IMR-90 (cell line): ENCODE results near the gene PIEZO1. TPM values are rescaled to one million over a fixed set of nuclear protein-coding genes. Genes with fewer than 3 reads are reported as not detected.

Source experiments
- ATAC-seq: fragments of 200-7000 bp; cut with Tn5 transposase; 2 replicates; pipeline ENCODE4 v1.9.1; 2020; ENCODE audit warnings: low read depth, mild to moderate bottlenecking, moderate library complexity
- BruUV-seq: library from RNA; stranded (reverse); fragments of 400-500 nt; replicated peaks from 2 replicates; lab custom pipeline; 2021; lab: Mats Ljungman, UMichigan
- CTCF ChIA-PET: fragments of 300-600 bp; formaldehyde crosslinking; extraction: SDS; loops from one replicate; lab custom pipeline; 2021; ENCODE audit warnings: antibody characterized with exemption; lab: Yijun Ruan, JAX
- POLR2A ChIA-PET: fragments of 300-600 bp; sonication (Branson Sonifier 250); formaldehyde crosslinking; loops from one replicate; lab custom pipeline; 2022; ENCODE audit warnings: antibody characterized with exemption; ENCODE audit not compliant: unreplicated experiment; lab: Charles Lee
- DNase-seq: peaks from one replicate; pipeline ENCODE4 v3.0.0; 2013
- H2AFZ ChIP-seq: replicated peaks from 2 replicates; pipeline ENCODE3; 2013; ENCODE audit warnings: low read length, mild to moderate bottlenecking; ENCODE audit not compliant: poor library complexity
- H2AK5ac ChIP-seq: 2 replicates; pipeline ENCODE4 v1.6.1; 2013; ENCODE audit warnings: low read depth, low read length, inconsistent platforms
- H2AK9ac ChIP-seq: replicated peaks from 2 replicates; pipeline ENCODE3; 2013; ENCODE audit warnings: mild to moderate bottlenecking, low read depth, low read length, moderate library complexity; ENCODE audit not compliant: poor library complexity
- H2BK120ac ChIP-seq: 2 replicates; pipeline ENCODE4 v1.6.1; 2013; ENCODE audit warnings: low read depth, low read length, inconsistent platforms
- H2BK15ac ChIP-seq: 3 replicates; pipeline ENCODE4 v1.6.1; 2013; ENCODE audit warnings: low read depth, low read length, inconsistent platforms
- H2BK20ac ChIP-seq: 2 replicates; pipeline ENCODE4 v1.6.1; 2013; ENCODE audit warnings: low read depth, mild to moderate bottlenecking, inconsistent platforms, low read length, moderate library complexity
- H2BK5ac ChIP-seq: 2 replicates; pipeline ENCODE4 v1.6.1; 2013; ENCODE audit warnings: mild to moderate bottlenecking, low read depth, low read length, inconsistent platforms; ENCODE audit not compliant: poor library complexity, severe bottlenecking
- H3K14ac ChIP-seq: replicated peaks from 2 replicates; pipeline ENCODE4 v1.6.1; 2013; ENCODE audit warnings: low read depth, low read length, inconsistent platforms
- H3K18ac ChIP-seq: 2 replicates; pipeline ENCODE4 v1.6.1; 2013; ENCODE audit warnings: low read depth, low read length, control low read depth
- H3K23ac ChIP-seq: 2 replicates; pipeline ENCODE4 v1.6.1; 2013; ENCODE audit warnings: low read depth, low read length, inconsistent platforms
- H3K27ac ChIP-seq: 2 replicates; pipeline ENCODE4 v1.5.1; 2013; ENCODE audit warnings: mild to moderate bottlenecking, control low read depth, low read length; ENCODE audit not compliant: insufficient read depth
- H3K27me3 ChIP-seq: 2 replicates; pipeline ENCODE4 v1.6.1; 2013; ENCODE audit warnings: low read length; ENCODE audit not compliant: control insufficient read depth, insufficient read depth
- H3K36me3 ChIP-seq: 2 replicates; pipeline ENCODE4 v1.6.1; 2013; ENCODE audit warnings: low read length, mixed read lengths; ENCODE audit not compliant: control insufficient read depth, insufficient read depth
- H3K4ac ChIP-seq: 2 replicates; pipeline ENCODE4 v1.6.1; 2013; ENCODE audit warnings: low read depth, low read length, inconsistent platforms
- H3K4me1 ChIP-seq: 2 replicates; pipeline ENCODE4 v1.6.1; 2013; ENCODE audit warnings: low read length, mixed read lengths; ENCODE audit not compliant: control insufficient read depth, insufficient read depth
- H3K4me2 ChIP-seq: 2 replicates; pipeline ENCODE4 v1.6.1; 2013; ENCODE audit warnings: low read depth, mild to moderate bottlenecking, control low read depth, low read length, moderate library complexity
- H3K4me3 ChIP-seq: 2 replicates; pipeline ENCODE4 v1.5.1; 2013; ENCODE audit warnings: low read depth, mild to moderate bottlenecking, control low read depth, low read length, moderate library complexity; ENCODE audit not compliant: insufficient read depth
- H3K56ac ChIP-seq: 2 replicates; pipeline ENCODE4 v1.6.1; 2013; ENCODE audit warnings: low read length, inconsistent platforms; ENCODE audit not compliant: insufficient read depth; ENCODE audit errors: extremely low read depth
- H3K79me1 ChIP-seq, 2 experiments: 2 replicates each; pipeline ENCODE4 v1.6.1; 2013; ENCODE audit warnings: low read length in 2 of 2, inconsistent platforms in 1 of 2, low read depth in 1 of 2
- H3K9ac ChIP-seq: 2 replicates; pipeline ENCODE4 v1.6.1; 2013; ENCODE audit warnings: low read depth, low read length, control low read depth
- H3K9me1 ChIP-seq: 2 replicates; pipeline ENCODE4 v1.6.1; 2013; ENCODE audit warnings: low read length, inconsistent platforms; ENCODE audit not compliant: insufficient read depth
- H3K9me3 ChIP-seq: 2 replicates; pipeline ENCODE4 v1.6.1; 2013; ENCODE audit warnings: low read length; ENCODE audit not compliant: control insufficient read depth, insufficient read depth
- H4K20me1 ChIP-seq: 2 replicates; pipeline ENCODE4 v1.6.1; 2013; ENCODE audit warnings: low read length, inconsistent platforms; ENCODE audit not compliant: insufficient read depth
- H4K5ac ChIP-seq: 2 replicates; pipeline ENCODE4 v1.6.1; 2013; ENCODE audit warnings: mild to moderate bottlenecking, low read depth, low read length, control low read depth
- H4K8ac ChIP-seq, 2 experiments: 2 replicates each; pipeline ENCODE4 v1.6.1; 2013; ENCODE audit warnings: low read depth in 2 of 2, low read length in 2 of 2, control low read depth in 1 of 2, inconsistent platforms in 1 of 2
- H4K91ac ChIP-seq: 2 replicates; pipeline ENCODE4 v1.6.1; 2013; ENCODE audit warnings: low read depth, low read length, inconsistent platforms; ENCODE audit not compliant: insufficient read depth
- BHLHE40 ChIP-seq: fragments of 150-350 bp; IDR thresholded peaks from 2 replicates; pipeline ENCODE4 v1.6.1; 2016; ENCODE audit warnings: mild to moderate bottlenecking, low read depth, low read length
- CHD1 ChIP-seq: IDR thresholded peaks from 2 replicates; pipeline ENCODE4 v1.6.1; 2012; ENCODE audit warnings: low read depth, low read length, improper control_type of control experiment
- ELK1 ChIP-seq: fragments of 150-350 bp; IDR thresholded peaks from 2 replicates; pipeline ENCODE4 v1.6.1; 2016; ENCODE audit warnings: low read depth, mild to moderate bottlenecking, low read length, moderate library complexity, borderline replicate concordance
- FOS ChIP-seq: fragments of 150-350 bp; IDR thresholded peaks from 2 replicates; pipeline ENCODE4 v1.6.1; 2016; ENCODE audit warnings: low read depth, low read length
- MAFK ChIP-seq: IDR thresholded peaks from 2 replicates; pipeline ENCODE4 v1.6.1; 2012; ENCODE audit warnings: low read depth, low read length, improper control_type of control experiment
- MAZ ChIP-seq: IDR thresholded peaks from 2 replicates; pipeline ENCODE4 v1.6.1; 2012; ENCODE audit warnings: low read depth, mild to moderate bottlenecking, low read length, improper control_type of control experiment, moderate library complexity, borderline replicate concordance
- MXI1 ChIP-seq: IDR thresholded peaks from 2 replicates; pipeline ENCODE4 v1.6.1; 2012; ENCODE audit warnings: low read depth, mild to moderate bottlenecking, low read length, moderate library complexity, borderline replicate concordance
- NFE2L2 ChIP-seq: fragments of 150-350 bp; IDR thresholded peaks from 2 replicates; pipeline ENCODE4 v1.6.1; 2016; ENCODE audit warnings: low read depth, mild to moderate bottlenecking, low read length
- RAD21 ChIP-seq: IDR thresholded peaks from 2 replicates; pipeline ENCODE4 v1.6.1; 2012; ENCODE audit warnings: low read length, improper control_type of control experiment
- RCOR1 ChIP-seq: IDR thresholded peaks from 2 replicates; pipeline ENCODE4 v1.6.1; 2012; ENCODE audit warnings: mild to moderate bottlenecking, low read length, improper control_type of control experiment; ENCODE audit not compliant: insufficient replicate concordance
- RFX5 ChIP-seq: IDR thresholded peaks from 2 replicates; pipeline ENCODE4 v1.8.0; 2012; ENCODE audit warnings: low read depth, mild to moderate bottlenecking, low read length, moderate library complexity
- SMC3 ChIP-seq: fragments of 150-350 bp; IDR thresholded peaks from 2 replicates; pipeline ENCODE4 v1.6.1; 2016; ENCODE audit warnings: low read depth, mild to moderate bottlenecking, antibody characterized with exemption, low read length, moderate library complexity
- USF2 ChIP-seq: fragments of 150-350 bp; IDR thresholded peaks from 2 replicates; pipeline ENCODE4 v1.6.1; 2017; ENCODE audit warnings: mild to moderate bottlenecking, antibody characterized with exemption, low read length, low read depth
- WGBS, 2 experiments: methylation state at CpG; one replicate each; pipeline versions ENCODE4 v1.1.5 to v1.1.7; 2013; ENCODE audit warnings: missing lambda C conversion rate in 2 of 2; ENCODE audit not compliant: insufficient read length in 1 of 2; ENCODE audit errors: extremely low coverage in 2 of 2; 5-methylcytosine and 5-hydroxymethylcytosine counted together
- dilution Hi-C: fragments of 300-500 bp; cut with HindIII; formaldehyde crosslinking; loops from one replicate; pipeline ENCODE4 v1.14.3; 2018; ENCODE audit warnings: low sequenced_read_pairs; ENCODE audit not compliant: unreplicated experiment
- in situ Hi-C: fragments of 300-500 bp; cut with MboI; formaldehyde crosslinking; loops from 3 replicates; pipeline ENCODE4 v1.14.3; 2019; ENCODE audit warnings: low sequenced_read_pairs, inconsistent platforms, mixed read lengths
- intact Hi-C: fragments of 100-400 bp; cut with micrococcal nuclease; formaldehyde crosslinking; loops from 2 replicates; pipeline ENCODE4 v1.10.0; 2022
- polyA plus RNA-seq, 3 experiments: library from polyadenylated mRNA; depleted of rRNA; stranded (reverse); fragments of >200 nt; gene quantifications; 2 replicates each; pipeline ENCODE4 v1.2.3, GENCODE V29; 2012; ENCODE audit warnings: low replicate concordance in 1 of 3
- total RNA-seq: library from RNA; depleted of rRNA; stranded (reverse); fragments of >200 nt; gene quantifications from 2 replicates; pipeline ENCODE4 v1.2.3, GENCODE V29; 2012

Gene PIEZO1
- total and polyA plus RNA-seq, 2 of the 4 experiments (the other 2 are of a cell fraction) = 36.2 to 372 TPM

GRCh38 chr16:88807142-88807625 lies 22.2 kb upstream of the PIEZO1 start:
- Histone ChIP-seq H4K20me1 (peaks cover 23% of the 10 kb centered on the region), H2BK5ac (no peak overlapping the region), H3K27ac (no peak overlapping the region), H3K14ac (no peak overlapping the region), H3K4me3 (no peak overlapping the region), H3K79me1 (peaks cover 11 to 60% of the 10 kb centered on the region in 2 experiments; a peak in 3 of 4 replicates), H3K9ac (no peak overlapping the region), H2AFZ (no peak overlapping the region), H2BK15ac (no peak overlapping the region), H3K23ac (no peak overlapping the region), H4K91ac (no peak overlapping the region), H3K27me3 (no peaks in the 10 kb centered on the region), H3K4me2 (no peak overlapping the region), H2BK20ac (no peak overlapping the region), H2AK5ac (no peak overlapping the region), H4K8ac (no peak overlapping the region), H3K4me1 (peaks cover 19% of the 10 kb centered on the region), H3K4ac (no peak overlapping the region), H4K5ac (no peak overlapping the region), H3K9me1 (no peaks in the 10 kb centered on the region), H2BK120ac (no peak overlapping the region), H3K36me3 (peaks cover 19% of the 10 kb centered on the region), H2AK9ac (peak overlapping the region; percentile 88), H3K18ac (no peak overlapping the region), H3K9me3 (no peaks in the 10 kb centered on the region), H3K56ac (no peak overlapping the region)
- dilution Hi-C loops (no loop called here), intact Hi-C loops (no loop called here), in situ Hi-C loops (no loop called here)
- whole genome bisulfite sequencing, 2 experiments = 90% methylated on average over 21 of the region's 24 CpGs; no CpG with 5 or more reads in 1 of the 2 experiments
- ATAC-seq = no peak
- no peak for DNase-seq
- BruUV-seq = no TSS peak
- TF ChIP-seq USF2 = no peak
- TF ChIP-seq MXI1 = no peak
- TF ChIP-seq ELK1 = no peak
- TF ChIP-seq RFX5 = no peak
- TF ChIP-seq MAFK = no peak
- TF ChIP-seq RAD21 = no peak
- no peak for TF ChIP-seq FOS
- no peak for TF ChIP-seq MAZ
- no peak for TF ChIP-seq SMC3
- no peak for TF ChIP-seq BHLHE40
- no peak for TF ChIP-seq RCOR1
- no peak for TF ChIP-seq CHD1
- TF ChIP-seq NFE2L2 = no peak
- ChIA-PET POLR2A (no interaction called here), CTCF (no interaction called here)
